Stimulated activated CD4-positive, alpha-beta T cell treated with anti-CD3 and anti-CD28 coated beads, Interleukin-12 subunit alpha, Interleukin-12 subunit beta, amount 100 ng/mL, for 24 hours (primary cell): ENCODE data around the gene SCN3A.

ENCODE experiments used
- DNase-seq, 2 experiments: peaks; one replicate each; pipeline ENCODE4 v3.0.0-alpha.2; 2020; ENCODE audit warnings: low read depth in 2 of 2

SCN3A gene

GRCh38 chr2:165203689-165204559, at the start of gene SCN3A:
Gene SCN3A, minus strand, starts transcription at chr2:165204050. Its CDS starts 27,656 bp downstream, at chr2:165176394.
- DNase-seq = no peak

GRCh38 chr2:165253178-165253577, 49.3 kb upstream of the SCN3A start:
- DNase-seq = no peak

- no peak for DNase-seq
Measured at GRCh38 chr2:165251366-165251765, 47.5 kb upstream of the SCN3A start.

GRCh38 chr2:165248238-165248637, 44.4 kb upstream of the SCN3A start:
- DNase-seq = no peak

GRCh38 chr2:165245081-165245793, 41.4 kb upstream of the SCN3A start:
- DNase-seq = no peak

GRCh38 chr2:165240916-165241315, 37.1 kb upstream of the SCN3A start:
- DNase-seq = no peak

GRCh38 chr2:165239856-165240515, 36.1 kb upstream of the SCN3A start:
- no peak for DNase-seq

- no peak for DNase-seq
Measured at GRCh38 chr2:165239230-165239629, 35.4 kb upstream of the SCN3A start, which contains the start of gene SCN2A. Gene SCN2A, plus strand, starts transcription at chr2:165239414. Its CDS starts 56,410 bp downstream, at chr2:165295824.

- DNase-seq = no peak
Measured at GRCh38 chr2:165238295-165238694, 34.4 kb upstream of the SCN3A start.

- no peak for DNase-seq
Measured at GRCh38 chr2:165237056-165237455, 33.2 kb upstream of the SCN3A start.

GRCh38 chr2:165227571-165227970, 23.7 kb upstream of the SCN3A start:
- no peak for DNase-seq

GRCh38 chr2:165224941-165225340, 21.1 kb upstream of the SCN3A start:
- DNase-seq = no peak

GRCh38 chr2:165219481-165219880, 15.6 kb upstream of the SCN3A start:
- DNase-seq = no peak

- DNase-seq = no peak
Measured at GRCh38 chr2:165214093-165214492, 10.2 kb upstream of the SCN3A start.

- no peak for DNase-seq
Measured at GRCh38 chr2:165208094-165208493, 4.2 kb upstream of the SCN3A start.

- DNase-seq = no peak
Measured at GRCh38 chr2:165205865-165206264, 2.0 kb upstream of the SCN3A start.

- DNase-seq = no peak
Measured at GRCh38 chr2:165202239-165202638, 1.6 kb downstream of the SCN3A start.

- DNase-seq = no peak
Measured at GRCh38 chr2:165198181-165198580, 5.7 kb downstream of the SCN3A start.

GRCh38 chr2:165197346-165197745, 6.5 kb downstream of the SCN3A start:
- no peak for DNase-seq

GRCh38 chr2:165196411-165196810, 7.4 kb downstream of the SCN3A start:
- no peak for DNase-seq

- DNase-seq = no peak
Measured at GRCh38 chr2:165193178-165193777, 10.6 kb downstream of the SCN3A start.

GRCh38 chr2:165192729-165193128, 11.1 kb downstream of the SCN3A start:
- DNase-seq = no peak
